Ishikawa (cell line): ENCODE data around the gene LXN.

Experiments used
- CEBPB ChIP-seq: IDR thresholded peaks from 2 replicates; pipeline ENCODE4 v1.6.1; 2012
- CREB1 ChIP-seq: IDR thresholded peaks from 2 replicates; pipeline ENCODE4 v1.6.1; 2012; ENCODE audit warnings: low read depth
- EGR1 ChIP-seq: IDR thresholded peaks from 2 replicates; pipeline ENCODE4 v1.6.1; 2012
- EP300 ChIP-seq: IDR thresholded peaks from 2 replicates; pipeline ENCODE4 v1.6.1; 2012; ENCODE audit warnings: borderline replicate concordance
- FOXM1 ChIP-seq: IDR thresholded peaks from 2 replicates; pipeline ENCODE4 v1.6.1; 2012; ENCODE audit warnings: low read depth, borderline replicate concordance
- MAX ChIP-seq: IDR thresholded peaks from 2 replicates; pipeline ENCODE4 v1.6.1; 2012
- NFIC ChIP-seq: IDR thresholded peaks from 2 replicates; pipeline ENCODE4 v1.6.1; 2012
- RAD21 ChIP-seq: IDR thresholded peaks from 2 replicates; pipeline ENCODE4 v1.6.1; 2012; ENCODE audit warnings: low read depth
- REST ChIP-seq: IDR thresholded peaks from 2 replicates; pipeline ENCODE4 v1.6.1; 2012; ENCODE audit warnings: low read depth, mild to moderate bottlenecking
- TAF1 ChIP-seq: IDR thresholded peaks from 2 replicates; pipeline ENCODE4 v1.6.1; 2012; ENCODE audit warnings: low read depth, mild to moderate bottlenecking
- TCF12 ChIP-seq: IDR thresholded peaks from 2 replicates; pipeline ENCODE4 v1.6.1; 2012; ENCODE audit warnings: low read depth
- TEAD4 ChIP-seq: IDR thresholded peaks from 2 replicates; pipeline ENCODE4 v1.6.1; 2012
- USF1 ChIP-seq: IDR thresholded peaks from 2 replicates; pipeline ENCODE4 v1.6.1; 2012
- YY1 ChIP-seq: IDR thresholded peaks from 2 replicates; pipeline ENCODE4 v1.6.1; 2012; ENCODE audit warnings: low read depth
- ZBTB7A ChIP-seq: IDR thresholded peaks from 2 replicates; pipeline ENCODE4 v1.6.1; 2012; ENCODE audit warnings: low read depth

The LXN gene

GRCh38 chr3:158685159-158685558, 12.7 kb upstream of the LXN start:
- TF ChIP-seq MAX, result no peak

- no peak for TF ChIP-seq TCF12
- no peak for TF ChIP-seq EP300
These were observed 10.9 kb upstream of the LXN start for GRCh38 chr3:158683230-158683962.

- TF ChIP-seq TAF1 (no peak), TCF12 (no peak), ZBTB7A (no peak), EP300 (no peak), FOXM1 (no peak), USF1 (no peak), REST (no peak), CEBPB (no peak), TEAD4 (no peak), YY1 (no peak)
These were observed 8.4 kb upstream of the LXN start for GRCh38 chr3:158680861-158681260.

- TF ChIP-seq USF1 (no peak), REST (no peak), MAX (no peak), RAD21 (no peak), CREB1 (no peak), FOXM1 (no peak), TEAD4 (no peak), TAF1 (no peak), EP300 (no peak), ZBTB7A (no peak), TCF12 (no peak), CEBPB (no peak)
These were observed 7.1 kb upstream of the LXN start for GRCh38 chr3:158679547-158680000.

GRCh38 chr3:158678687-158679086, 6.2 kb upstream of the LXN start:
- TF ChIP-seq MAX (no peak), TEAD4 (no peak), EGR1 (no peak), TCF12 (no peak)

- TF ChIP-seq RAD21, result no peak
- no peak for TF ChIP-seq CEBPB
- TF ChIP-seq ZBTB7A, result no peak
- no peak for TF ChIP-seq TAF1
- TF ChIP-seq EGR1, result no peak
- TF ChIP-seq TEAD4, result no peak
- no peak for TF ChIP-seq TCF12
- no peak for TF ChIP-seq FOXM1
- TF ChIP-seq CREB1, result no peak
- no peak for TF ChIP-seq REST
- TF ChIP-seq MAX, result no peak
- TF ChIP-seq EP300, result no peak
- no peak for TF ChIP-seq NFIC
- no peak for TF ChIP-seq USF1
- no peak for TF ChIP-seq YY1
These were observed 630 bp downstream of the LXN start for GRCh38 chr3:158671821-158672214.
